Spleen (tissue), 11 donors: ENCODE measurements around the gene TSPAN18. TPM values are rescaled to one million over a fixed set of nuclear protein-coding genes. Genes with fewer than 3 reads are reported as not detected.

Experiments
- DNase-seq: peaks from one replicate; pipeline ENCODE4 v3.0.0-alpha.2; 2020
- H3K27ac ChIP-seq, 8 donors: fragments of 200-600 bp; sonication (generic) in 7 of 8; 1 replicate in 4 of 8; 2 replicates in 4 of 8; pipeline versions ENCODE4 v1.5.0 to v1.8.0; 2016 to 2021; ENCODE audit warnings: inconsistent platforms in 4 of 8, mild to moderate bottlenecking in 4 of 8, moderate library complexity in 1 of 8
- H3K27me3 ChIP-seq, 7 donors: fragments of 200-600 bp; sonication (generic) in 6 of 7; replicated peaks in 1 of 7; 1 replicate in 4 of 7; 2 replicates in 3 of 7; pipeline versions ENCODE4 v1.5.0 to v1.8.0; 2016 to 2021; ENCODE audit warnings: inconsistent platforms in 3 of 7, mild to moderate bottlenecking in 1 of 7
- H3K36me3 ChIP-seq, 6 donors: fragments of 200-600 bp; sonication (generic) in 5 of 6; 1 replicate in 4 of 6; 2 replicates in 2 of 6; pipeline versions ENCODE4 v1.5.0 to v1.8.0; 2016 to 2021; ENCODE audit warnings: inconsistent platforms in 2 of 6
- H3K4me1 ChIP-seq, 6 donors: fragments of 200-600 bp; sonication (generic) in 5 of 6; 1 replicate in 3 of 6; 2 replicates in 3 of 6; pipeline versions ENCODE4 v1.5.0 to v1.8.0; 2016 to 2021; ENCODE audit warnings: inconsistent platforms in 3 of 6
- H3K4me3 ChIP-seq, 8 donors: fragments of 200-600 bp; sonication (generic) in 7 of 8; 1 replicate in 4 of 8; 2 replicates in 4 of 8; pipeline versions ENCODE4 v1.5.0 to v1.8.0; 2016 to 2021; ENCODE audit warnings: inconsistent platforms in 4 of 8, mild to moderate bottlenecking in 4 of 8, moderate library complexity in 2 of 8
- H3K9me3 ChIP-seq, 8 donors: fragments of 200-600 bp; sonication (generic) in 7 of 8; 1 replicate in 4 of 8; 2 replicates in 4 of 8; pipeline versions ENCODE4 v1.5.0 to v1.8.0; 2016 to 2021; ENCODE audit warnings: inconsistent platforms in 4 of 8
- CTCF ChIP-seq, 11 experiments: fragments of 200-600 bp in 7 of 11; fragments of 450-650 bp in 4 of 11; sonication (generic) in 4 of 11; IDR thresholded peaks in 8 of 11; conservative IDR thresholded peaks in 3 of 11; 1 replicate in 7 of 11; 2 replicates in 4 of 11; pipeline versions ENCODE4 v1.4.0 to v1.8.0; 2016 to 2021; ENCODE audit warnings: antibody characterized with exemption in 11 of 11, inconsistent platforms in 4 of 11, mild to moderate bottlenecking in 1 of 11
- POLR2A ChIP-seq, 3 donors: fragments of 450-650 bp; IDR thresholded peaks; one replicate each; pipeline ENCODE4 v1.5.1; 2017; ENCODE audit warnings: antibody characterized with exemption in 3 of 3, mild to moderate bottlenecking in 1 of 3
- POLR2AphosphoS5 ChIP-seq, 3 donors: sonication (generic); formaldehyde crosslinking; IDR thresholded peaks; one replicate each; pipeline ENCODE4 v1.5.1; 2017; ENCODE audit warnings: antibody characterized with exemption in 3 of 3
- WGBS, 5 donors: extraction: QIAGEN DNeasy Blood & Tissue Kit in 3 of 5; methylation state at CpG; one replicate each; pipeline versions ENCODE4 v1.1.5 to v1.1.7; 2013 to 2018; 5-methylcytosine and 5-hydroxymethylcytosine counted together
- intact Hi-C: fragments of 100-400 bp; cut with DNase I; formaldehyde crosslinking; loops from one replicate; pipeline ENCODE4 v1.15.0; 2023; ENCODE audit warnings: low total_unique reads
- polyA plus RNA-seq, 3 donors: library from polyadenylated mRNA; stranded (reverse); fragments of 200-250 nt; gene quantifications; one replicate each; pipeline ENCODE4 v1.2.1, GENCODE V29; 2013
- total RNA-seq, 7 donors: library from RNA; depleted of rRNA in 3 of 7; stranded (reverse); fragments of >200 nt in 3 of 7; fragmentation: NEBNext Ultra II Directional in 4 of 7; extraction: Animal tissue kit (Norgen Biotek cat#: 25700) in 4 of 7; gene quantifications; one replicate each; pipeline versions ENCODE4 v1.1.0 to v1.2.1, GENCODE V29; 2016 to 2021
- donor health status: healthy with polysubstance abuse.
- donor health status: DM: no; HTN: no; CAD: no; lungs with moderate emphysema.
- donor health status: DM: no; HTN: no; CAD: no.
- donor health status: Bipolar disorder and iron deficiency.
- donor health status: healthy.
- donor health status: DM: no; HTN: no; CAD: no.
- donor health status: DM: yes; HTN: yes; CAD: no.

Gene TSPAN18
- total and polyA plus RNA-seq, 10 donors = 2.1 to 47.5 (median 21.3) TPM

GRCh38 chr11:44842220-44842619 is 115.5 kb downstream of the TSPAN18 start:
- DNase-seq = no peak
- Histone ChIP-seq H3K4me3 (no peak overlapping the region), H3K27me3 (no peaks in the 10 kb centered on the region), H3K27ac (no peak overlapping the region), H3K4me1 (peaks cover 0 to 5% (median 0%) of the 10 kb centered on the region in 6 donors), H3K36me3 (no peaks in the 10 kb centered on the region), H3K9me3 (peaks cover 0 to 34% (median 27%) of the 10 kb centered on the region in 8 donors)
- no peak for TF ChIP-seq POLR2AphosphoS5 (IDR thresholded peaks at IDR 0.05)
- intact Hi-C loops = no loop called here
- WGBS, 5 donors = 81 to 90% (median 85%) methylated on average over 5 of the region's 5 CpGs

GRCh38 chr11:44846852-44847251 is 120.1 kb downstream of the TSPAN18 start:
- Histone ChIP-seq H3K27ac (peak overlapping the region in 1 of 8 donors; percentile 16), H3K27me3 (no peaks in the 10 kb centered on the region), H3K9me3 (peaks cover 0 to 39% (median 32%) of the 10 kb centered on the region in 8 donors), H3K4me3 (no peak overlapping the region), H3K4me1 (peaks cover 0 to 20% (median 0%) of the 10 kb centered on the region in 6 donors), H3K36me3 (no peaks in the 10 kb centered on the region)
- DNase-seq = no peak
- WGBS, 5 donors = 73 to 90% (median 78%) methylated on average over 7 of the region's 7 CpGs
- TF ChIP-seq CTCF (IDR thresholded peaks at IDR 0.05 in 8 of 11, conservative IDR thresholded peaks at IDR 0.05 in 3 of 11) = no peak
- peak in 1 of 3 donors; percentile 34 for TF ChIP-seq POLR2AphosphoS5 (IDR thresholded peaks at IDR 0.05)
- TF ChIP-seq POLR2A (IDR thresholded peaks at IDR 0.05) = no peak
- intact Hi-C loops = no loop called here

- TF ChIP-seq POLR2A (IDR thresholded peaks at IDR 0.05) (no peak), CTCF (IDR thresholded peaks at IDR 0.05 in 8 of 11, conservative IDR thresholded peaks at IDR 0.05 in 3 of 11) (no peak), POLR2AphosphoS5 (IDR thresholded peaks at IDR 0.05) (no peak)
- no peak overlapping the region for H3K4me3 ChIP-seq
- H3K4me1 ChIP-seq = peaks cover 0 to 20% (median 0%) of the 10 kb centered on the region in 6 donors
- H3K9me3 ChIP-seq = peaks cover 0 to 38% (median 32%) of the 10 kb centered on the region in 8 donors
- H3K27ac ChIP-seq = peak overlapping the region in 1 of 8 donors; percentile 16
- H3K27me3 ChIP-seq = no peaks in the 10 kb centered on the region
- DNase-seq = no peak
- intact Hi-C loops = no loop called here
- no peaks in the 10 kb centered on the region for H3K36me3 ChIP-seq
These were observed 120.6 kb downstream of the TSPAN18 start for GRCh38 chr11:44847316-44847715.

- DNase-seq = no peak
- no peaks in the 10 kb centered on the region for H3K36me3 ChIP-seq
- intact Hi-C loops = no loop called here
- TF ChIP-seq POLR2AphosphoS5 (IDR thresholded peaks at IDR 0.05) = no peak
- no peak for TF ChIP-seq POLR2A (IDR thresholded peaks at IDR 0.05)
- no peak for TF ChIP-seq CTCF (IDR thresholded peaks at IDR 0.05 in 8 of 11, conservative IDR thresholded peaks at IDR 0.05 in 3 of 11)
- 87 to 93% (median 89%) methylated on average over 11 of the region's 11 CpGs for WGBS, 5 donors
- H3K4me3 ChIP-seq = no peak overlapping the region
- no peak overlapping the region for H3K27ac ChIP-seq
- peaks cover 0 to 32% (median 24%) of the 10 kb centered on the region in 8 donors for H3K9me3 ChIP-seq
- H3K27me3 ChIP-seq = no peaks in the 10 kb centered on the region
- H3K4me1 ChIP-seq = peaks cover 0 to 22% (median under 1%) of the 10 kb centered on the region in 6 donors
These were observed 121.6 kb downstream of the TSPAN18 start for GRCh38 chr11:44848203-44848962.
